ENCODE data around the gene MB. TPM values are rescaled to one million over a fixed set of nuclear protein-coding genes. Genes with fewer than 3 reads are reported as not detected.

The MB gene
- total and polyA plus RNA-seq, 9 of the 15 experiments (the other 6 are each of a cell fraction or from before 2014, with no cell fraction given) = not detected

DNA sequence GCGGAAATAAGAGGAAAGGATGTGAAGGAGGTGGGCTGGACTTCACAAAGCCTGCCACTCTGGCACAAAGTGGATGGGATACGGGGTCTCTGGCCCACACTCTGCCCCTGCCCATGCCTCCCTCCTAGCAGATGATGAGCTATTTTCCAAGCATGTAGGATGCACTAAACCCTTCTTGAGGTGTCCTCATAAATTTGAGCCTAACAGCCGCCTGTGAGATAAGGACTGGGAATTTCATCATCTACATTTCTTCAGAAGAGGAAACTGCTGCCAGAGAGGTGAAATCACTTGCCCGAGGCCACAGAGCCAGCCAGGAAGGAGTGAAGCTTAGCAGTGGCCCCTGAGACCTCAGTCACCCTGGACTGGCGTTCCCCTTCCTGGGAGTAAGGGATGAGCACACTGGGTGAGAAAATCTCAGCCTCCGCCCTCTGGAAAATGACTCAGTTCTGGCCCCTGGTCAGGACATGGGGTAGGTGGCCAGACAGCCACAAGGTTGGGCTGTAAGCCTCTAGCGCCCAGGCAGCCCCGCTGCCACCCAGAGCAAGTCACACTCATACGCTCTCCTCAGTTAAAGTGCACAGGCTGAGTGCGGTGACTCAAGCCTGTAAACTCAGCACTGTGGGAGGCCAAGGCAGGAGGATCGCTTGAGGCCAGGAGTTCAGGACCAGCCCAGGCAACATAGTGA lies 27.9 kb downstream of the MB start:
- H3K27me3 ChIP-seq (ENCODE audit: control insufficient read depth in 2 of 2, insufficient read depth in 2 of 2, low read length in 2 of 2) = no peaks in the 10 kb centered on the region
- BruUV-seq (replicated peaks) = no TSS peak
- no peak overlapping the region for H3K4me3 ChIP-seq
- H3K9me3 ChIP-seq (replicated peaks; ENCODE audit: control insufficient read depth, insufficient read depth, low read depth, low read length) = no peaks in the 10 kb centered on the region
- no peaks in the 10 kb centered on the region for H3K36me3 ChIP-seq (ENCODE audit: control insufficient read depth, insufficient read depth, low read length)
- no peaks in the 10 kb centered on the region for H3K9me1 ChIP-seq (ENCODE audit: control insufficient read depth, insufficient read depth, low read length)
- FAIRE-seq = no peak
- ATAC-seq = peak; percentile 76
- H3K79me2 ChIP-seq (ENCODE audit: control insufficient read depth, insufficient read depth, low read length) = no peaks in the 10 kb centered on the region
- H3K27ac ChIP-seq (ENCODE audit: extremely low read depth, low read depth, low read length) = no peak overlapping the region
- H3K4me1 ChIP-seq (replicated peaks in 1 of 2; ENCODE audit: control insufficient read depth in 2 of 2, insufficient read depth in 2 of 2, low read length in 2 of 2) = peaks cover 5 to 6% of the 10 kb centered on the region in 2 experiments; a peak in 4 of 5 replicates
- in situ Hi-C loops (cut with MboI) (loop anchor here (5.0 kb wide), 1 partner anchor 97 kb away; no protein-coding TSS in a partner anchor), intact Hi-C loops (cut with micrococcal nuclease) (loop anchor here (5.0 to 10.0 kb wide), 2 partner anchors 33 to 94 kb away; no protein-coding TSS in a partner anchor)
- no peak overlapping the region for H3K4me2 ChIP-seq (ENCODE audit: insufficient read depth, low read length)
- 42% methylated on average over 5 of the region's 11 CpGs for WGBS (ENCODE audit: insufficient coverage, low coverage, missing lambda C conversion rate)
- H2AFZ ChIP-seq (ENCODE audit: low read depth, low read length) = no peak overlapping the region
- ChIA-PET CTCF (ENCODE audit: low intra/inter-chr PET ratio) (no interaction called here), POLR2A (interaction anchor here (0.8 kb wide), 1 partner anchor 152 kb away, joined by 3 read pairs; no protein-coding TSS in a partner anchor)
- peak in 1 of 4 experiments; percentile 7 for DNase-seq (ENCODE audit: extremely low read depth in 1 of 4, low spot score in 3 of 4)
- H3K9ac ChIP-seq (ENCODE audit: insufficient read depth in 1 of 2, low read depth in 2 of 2, low read length in 2 of 2) = no peak overlapping the region
- H4K20me1 ChIP-seq (replicated peaks; ENCODE audit: control insufficient read depth, insufficient read depth, low read length) = no peaks in the 10 kb centered on the region
- TF ChIP-seq MCM2 (IDR thresholded peaks at IDR 0.05; ENCODE audit: low read depth) (no peak), JUND (IDR thresholded peaks at IDR 0.05; ENCODE audit: borderline replicate concordance, low read depth, low read length) (peak; percentile 23; the same call in 1 of the 2 replicates), JUND (tag; IDR thresholded peaks at IDR 0.05; ENCODE audit: borderline replicate concordance, low read depth, low read length) (no peak), NRF1 (conservative IDR thresholded peaks at IDR 0.05 in 1 of 2, IDR thresholded peaks at IDR 0.05 in 1 of 2) (peak in 1 of 2 experiments; percentile 8; a peak in 2 of 4 replicates), EP300 (IDR thresholded peaks at IDR 0.05; ENCODE audit: low read length) (peak; percentile 55), TRIM24 (IDR thresholded peaks at IDR 0.05) (peak in 1 of 2 experiments; percentile 39; a peak in 1 of 4 replicates), ZFP36 (IDR thresholded peaks at IDR 0.05; ENCODE audit: low read depth, low read length, partially characterized antibody) (peak; percentile 64), ZBTB40 (IDR thresholded peaks at IDR 0.05) (0 out of 2 replicates have a peak, but pooled peaks have one; percentile 16), ZBTB40 (CRISPR knock-in tag; IDR thresholded peaks at IDR 0.05) (no peak)
- TF ChIP-seq, protein P1, sequence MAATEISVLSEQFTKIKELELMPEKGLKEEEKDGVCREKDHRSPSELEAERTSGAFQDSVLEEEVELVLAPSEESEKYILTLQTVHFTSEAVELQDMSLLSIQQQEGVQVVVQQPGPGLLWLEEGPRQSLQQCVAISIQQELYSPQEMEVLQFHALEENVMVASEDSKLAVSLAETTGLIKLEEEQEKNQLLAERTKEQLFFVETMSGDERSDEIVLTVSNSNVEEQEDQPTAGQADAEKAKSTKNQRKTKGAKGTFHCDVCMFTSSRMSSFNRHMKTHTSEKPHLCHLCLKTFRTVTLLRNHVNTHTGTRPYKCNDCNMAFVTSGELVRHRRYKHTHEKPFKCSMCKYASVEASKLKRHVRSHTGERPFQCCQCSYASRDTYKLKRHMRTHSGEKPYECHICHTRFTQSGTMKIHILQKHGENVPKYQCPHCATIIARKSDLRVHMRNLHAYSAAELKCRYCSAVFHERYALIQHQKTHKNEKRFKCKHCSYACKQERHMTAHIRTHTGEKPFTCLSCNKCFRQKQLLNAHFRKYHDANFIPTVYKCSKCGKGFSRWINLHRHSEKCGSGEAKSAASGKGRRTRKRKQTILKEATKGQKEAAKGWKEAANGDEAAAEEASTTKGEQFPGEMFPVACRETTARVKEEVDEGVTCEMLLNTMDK (IDR thresholded peaks at IDR 0.05; ENCODE audit: borderline replicate concordance, insufficient read depth, low read depth, low read length, poor library complexity, severe bottlenecking) = no peak
